Panc1 (cell line): ENCODE data around the gene RANBP3. TPM values are rescaled to one million over a fixed set of nuclear protein-coding genes. Genes with fewer than 3 reads are reported as not detected.

Experiments used
- ATAC-seq: fragments of 200-7000 bp; cut with Tn5 transposase; 2 replicates; pipeline ENCODE4 v1.9.1; 2020; ENCODE audit warnings: mild to moderate bottlenecking, moderate library complexity
- BruUV-seq: library from RNA; stranded (reverse); fragments of 400-500 nt; replicated peaks from 2 replicates; lab custom pipeline; 2021; lab: Mats Ljungman, UMichigan
- CTCF ChIA-PET: fragments of 300-600 bp; sonication (Branson Sonifier 250); formaldehyde crosslinking; loops from one replicate; lab custom pipeline; 2022; ENCODE audit warnings: antibody characterized with exemption; lab: Charles Lee
- POLR2A ChIA-PET: fragments of 300-600 bp; sonication (Branson Sonifier 250); formaldehyde crosslinking; loops from one replicate; lab custom pipeline; 2022; ENCODE audit warnings: antibody characterized with exemption; lab: Charles Lee
- DNase-seq: peaks from one replicate; pipeline ENCODE4 v3.0.0-alpha.2; 2010; ENCODE audit warnings: low read depth, low spot score
- H3K27ac ChIP-seq: 2 replicates; pipeline ENCODE4 v1.5.1; 2011; ENCODE audit warnings: mild to moderate bottlenecking, low read length, inconsistent platforms
- H3K27me3 ChIP-seq: fragments of 200-500 bp; sonication (Bioruptor generic); 2 replicates; pipeline ENCODE4 v1.6.0; 2014; ENCODE audit warnings: low read length, inconsistent platforms; ENCODE audit not compliant: control insufficient read depth, insufficient read depth
- H3K36me3 ChIP-seq: fragments of 200-500 bp; sonication (Bioruptor generic); 2 replicates; pipeline ENCODE4 v1.5.1; 2014; ENCODE audit warnings: inconsistent platforms, mild to moderate bottlenecking, low read length, moderate library complexity; ENCODE audit not compliant: control insufficient read depth, insufficient read depth
- H3K4me1 ChIP-seq: 2 replicates; pipeline ENCODE4 v1.5.1; 2011; ENCODE audit warnings: inconsistent platforms, mild to moderate bottlenecking, low read length, moderate library complexity; ENCODE audit not compliant: control insufficient read depth, insufficient read depth
- H3K4me3 ChIP-seq, 2 experiments: 2 replicates each; pipeline ENCODE4 v1.5.1; 2011 to 2012; ENCODE audit warnings: low read depth in 2 of 2, low read length in 2 of 2, mild to moderate bottlenecking in 2 of 2, inconsistent platforms in 1 of 2, moderate library complexity in 1 of 2
- H3K9me3 ChIP-seq: fragments of 200-500 bp; sonication (Bioruptor generic); 2 replicates; pipeline ENCODE4 v1.5.1; 2014; ENCODE audit warnings: low read depth, mild to moderate bottlenecking, inconsistent platforms, low read length, moderate library complexity; ENCODE audit not compliant: control insufficient read depth, insufficient read depth
- POLR2AphosphoS5 ChIP-seq: IDR thresholded peaks from 2 replicates; pipeline ENCODE4 v1.6.1; 2012; ENCODE audit warnings: mild to moderate bottlenecking, low read depth, low read length, moderate library complexity
- SIN3A ChIP-seq: IDR thresholded peaks from 2 replicates; pipeline ENCODE4 v1.6.1; 2012; ENCODE audit warnings: low read depth, mild to moderate bottlenecking, low read length, moderate library complexity, borderline replicate concordance; ENCODE audit not compliant: insufficient read depth
- TCF7L2 ChIP-seq: IDR thresholded peaks from 2 replicates; pipeline ENCODE4 v1.6.1; 2011; ENCODE audit warnings: mild to moderate bottlenecking, low read depth, low read length, inconsistent platforms
- in situ Hi-C: cut with HindIII; loops from 2 replicates; pipeline ENCODE4 v1.10.0; 2016; ENCODE audit warnings: low sequenced_read_pairs, low pct_unique_long_range_greater_than_20kb
- intact Hi-C: fragments of 100-400 bp; cut with micrococcal nuclease; formaldehyde crosslinking; loops from one replicate; pipeline ENCODE4 v1.10.0; 2022; ENCODE audit not compliant: unreplicated experiment
- total RNA-seq: library from RNA; stranded (reverse); gene quantifications from one replicate; pipeline ENCODE4 v1.2.1, GENCODE V29; 2021; ENCODE audit not compliant: unreplicated experiment
- TF ChIP-seq, protein P1 (sequence below): fragments of 450-650 bp; IDR thresholded peaks from 2 replicates; pipeline ENCODE4 v1.5.1; 2017; ENCODE audit warnings: mild to moderate bottlenecking
- TF ChIP-seq, protein P2 (sequence below), 2 experiments: IDR thresholded peaks; 2 replicates each; pipeline ENCODE4 v1.6.1; 2011 to 2012; ENCODE audit warnings: low read depth in 2 of 2, control low read depth in 1 of 2, low read length in 1 of 2, mild to moderate bottlenecking in 1 of 2, moderate library complexity in 1 of 2; ENCODE audit not compliant: insufficient read depth in 1 of 2

The RANBP3 gene
- total RNA-seq, 1 experiment from 2014 or later = 54.6 TPM

DNA sequence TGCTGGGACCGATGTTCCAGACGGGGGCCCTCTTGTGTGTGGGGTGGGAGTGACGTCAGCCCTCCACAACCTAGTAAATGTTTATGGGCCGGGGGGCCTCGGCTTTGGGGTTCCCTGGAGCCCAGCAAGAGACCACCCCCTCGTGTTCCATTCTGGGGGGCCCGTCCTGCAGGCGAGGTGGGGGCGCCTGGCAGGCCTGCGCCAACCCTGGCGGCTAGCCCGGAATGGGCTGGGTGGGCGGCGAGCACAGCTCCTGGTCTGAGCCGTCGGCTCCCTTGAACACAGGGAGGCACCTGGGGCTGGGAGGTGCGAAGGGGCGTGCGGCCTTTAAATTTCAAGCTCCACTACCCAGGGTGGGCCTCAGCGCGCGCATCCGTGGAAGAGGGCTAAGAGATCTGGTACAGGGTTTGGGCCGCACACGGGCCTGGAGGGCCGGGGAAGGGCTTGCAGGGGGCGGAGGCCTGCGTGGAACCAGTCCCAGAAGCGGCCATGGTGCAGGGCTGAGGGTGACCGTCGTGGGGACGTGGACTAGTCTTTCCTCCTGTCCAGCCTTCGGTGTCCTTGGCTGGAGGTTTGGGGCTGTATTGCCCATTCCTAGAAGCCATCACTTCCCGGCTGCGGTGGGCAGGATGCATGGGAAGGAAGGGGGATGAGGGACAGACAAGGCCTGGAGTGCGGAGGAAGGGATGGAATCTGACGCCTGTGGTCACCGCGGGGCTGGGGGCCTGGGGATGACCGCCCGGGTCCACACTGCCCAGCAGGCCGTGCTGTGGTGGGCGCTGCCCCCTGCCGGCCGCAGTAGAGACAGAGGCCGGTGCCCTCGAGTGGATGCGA lies 85.8 kb downstream of the RANBP3 start:
- Histone ChIP-seq H3K9me3 (no peaks in the 10 kb centered on the region), H3K27me3 (no peaks in the 10 kb centered on the region), H3K4me1 (no peaks in the 10 kb centered on the region), H3K4me3 (no peak overlapping the region), H3K36me3 (no peaks in the 10 kb centered on the region), H3K27ac (no peak overlapping the region)
- BruUV-seq = no TSS peak
- peak; percentile 71 for ATAC-seq
- TF ChIP-seq POLR2AphosphoS5 (no peak), TCF7L2 (no peak), SIN3A (no peak)
- TF ChIP-seq, protein P1, sequence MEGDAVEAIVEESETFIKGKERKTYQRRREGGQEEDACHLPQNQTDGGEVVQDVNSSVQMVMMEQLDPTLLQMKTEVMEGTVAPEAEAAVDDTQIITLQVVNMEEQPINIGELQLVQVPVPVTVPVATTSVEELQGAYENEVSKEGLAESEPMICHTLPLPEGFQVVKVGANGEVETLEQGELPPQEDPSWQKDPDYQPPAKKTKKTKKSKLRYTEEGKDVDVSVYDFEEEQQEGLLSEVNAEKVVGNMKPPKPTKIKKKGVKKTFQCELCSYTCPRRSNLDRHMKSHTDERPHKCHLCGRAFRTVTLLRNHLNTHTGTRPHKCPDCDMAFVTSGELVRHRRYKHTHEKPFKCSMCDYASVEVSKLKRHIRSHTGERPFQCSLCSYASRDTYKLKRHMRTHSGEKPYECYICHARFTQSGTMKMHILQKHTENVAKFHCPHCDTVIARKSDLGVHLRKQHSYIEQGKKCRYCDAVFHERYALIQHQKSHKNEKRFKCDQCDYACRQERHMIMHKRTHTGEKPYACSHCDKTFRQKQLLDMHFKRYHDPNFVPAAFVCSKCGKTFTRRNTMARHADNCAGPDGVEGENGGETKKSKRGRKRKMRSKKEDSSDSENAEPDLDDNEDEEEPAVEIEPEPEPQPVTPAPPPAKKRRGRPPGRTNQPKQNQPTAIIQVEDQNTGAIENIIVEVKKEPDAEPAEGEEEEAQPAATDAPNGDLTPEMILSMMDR = peak; percentile 77
- TF ChIP-seq, protein P2, sequence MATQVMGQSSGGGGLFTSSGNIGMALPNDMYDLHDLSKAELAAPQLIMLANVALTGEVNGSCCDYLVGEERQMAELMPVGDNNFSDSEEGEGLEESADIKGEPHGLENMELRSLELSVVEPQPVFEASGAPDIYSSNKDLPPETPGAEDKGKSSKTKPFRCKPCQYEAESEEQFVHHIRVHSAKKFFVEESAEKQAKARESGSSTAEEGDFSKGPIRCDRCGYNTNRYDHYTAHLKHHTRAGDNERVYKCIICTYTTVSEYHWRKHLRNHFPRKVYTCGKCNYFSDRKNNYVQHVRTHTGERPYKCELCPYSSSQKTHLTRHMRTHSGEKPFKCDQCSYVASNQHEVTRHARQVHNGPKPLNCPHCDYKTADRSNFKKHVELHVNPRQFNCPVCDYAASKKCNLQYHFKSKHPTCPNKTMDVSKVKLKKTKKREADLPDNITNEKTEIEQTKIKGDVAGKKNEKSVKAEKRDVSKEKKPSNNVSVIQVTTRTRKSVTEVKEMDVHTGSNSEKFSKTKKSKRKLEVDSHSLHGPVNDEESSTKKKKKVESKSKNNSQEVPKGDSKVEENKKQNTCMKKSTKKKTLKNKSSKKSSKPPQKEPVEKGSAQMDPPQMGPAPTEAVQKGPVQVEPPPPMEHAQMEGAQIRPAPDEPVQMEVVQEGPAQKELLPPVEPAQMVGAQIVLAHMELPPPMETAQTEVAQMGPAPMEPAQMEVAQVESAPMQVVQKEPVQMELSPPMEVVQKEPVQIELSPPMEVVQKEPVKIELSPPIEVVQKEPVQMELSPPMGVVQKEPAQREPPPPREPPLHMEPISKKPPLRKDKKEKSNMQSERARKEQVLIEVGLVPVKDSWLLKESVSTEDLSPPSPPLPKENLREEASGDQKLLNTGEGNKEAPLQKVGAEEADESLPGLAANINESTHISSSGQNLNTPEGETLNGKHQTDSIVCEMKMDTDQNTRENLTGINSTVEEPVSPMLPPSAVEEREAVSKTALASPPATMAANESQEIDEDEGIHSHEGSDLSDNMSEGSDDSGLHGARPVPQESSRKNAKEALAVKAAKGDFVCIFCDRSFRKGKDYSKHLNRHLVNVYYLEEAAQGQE (IDR thresholded peaks at IDR 0.05; ENCODE audit: insufficient read depth in 1 of 2, low read depth in 2 of 2, low read length in 1 of 2) = no peak
- CTCF ChIA-PET = no interaction called here
- POLR2A ChIA-PET = no interaction called here
- no peak for DNase-seq
- in situ Hi-C loops (no loop called here), intact Hi-C loops (loop anchor here (10.0 kb wide), 1 partner anchor 87 kb away; the partner anchor contains the start of gene NRTN)

DNA sequence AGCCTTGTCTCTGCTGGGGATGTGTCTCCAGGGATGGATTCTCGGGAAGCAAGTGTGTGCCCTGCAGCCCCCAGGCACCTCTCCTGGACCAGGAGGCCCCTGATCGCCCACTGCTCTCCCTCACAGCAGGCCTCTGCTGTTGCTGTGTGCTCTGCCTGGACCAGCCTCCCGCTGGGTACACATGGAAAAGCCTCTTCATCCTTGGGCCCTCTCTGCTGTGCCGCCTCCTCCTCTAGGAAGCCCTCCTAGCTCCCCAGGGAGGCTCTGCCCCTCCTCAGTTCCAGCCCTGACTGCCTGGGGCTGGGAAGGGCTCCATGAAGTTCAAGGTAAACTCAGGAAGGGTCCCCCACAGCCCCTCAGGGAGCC lies 86.4 kb downstream of the RANBP3 start:
- CTCF ChIA-PET = no interaction called here
- H3K4me1 ChIP-seq = no peaks in the 10 kb centered on the region

More for the DNA sequence above, 86.4 kb downstream of the RANBP3 start:
- ATAC-seq (no peak), DNase-seq (no peak)
- Histone ChIP-seq H3K9me3 (no peaks in the 10 kb centered on the region), H3K36me3 (no peaks in the 10 kb centered on the region), H3K27me3 (no peaks in the 10 kb centered on the region), H3K4me3 (no peak overlapping the region), H3K27ac (no peak overlapping the region)
- in situ Hi-C loops (no loop called here), intact Hi-C loops (loop anchor here (10.0 kb wide), 1 partner anchor 87 kb away; the partner anchor contains the start of gene NRTN)
- TF ChIP-seq SIN3A = no peak
- TF ChIP-seq, protein P1 = no peak
- TF ChIP-seq, protein P2 (IDR thresholded peaks at IDR 0.05; ENCODE audit: insufficient read depth in 1 of 2, low read depth in 2 of 2, low read length in 1 of 2) = no peak
- no peak for TF ChIP-seq TCF7L2
- no peak for TF ChIP-seq POLR2AphosphoS5
- BruUV-seq = no TSS peak
- POLR2A ChIA-PET = no interaction called here
